Mucosa of descending colon (tissue), 3 donors: ENCODE measurements around the gene ZSWIM6. TPM values are rescaled to one million over a fixed set of nuclear protein-coding genes. Genes with fewer than 3 reads are reported as not detected.

Source experiments
- ATAC-seq: fragments of 200-7000 bp; cut with Tn5 transposase; one replicate; pipeline ENCODE4 v1.9.1; 2020; ENCODE audit warnings: mild to moderate bottlenecking, moderate library complexity
- DNase-seq, 3 donors: peaks; one replicate each; pipeline ENCODE4 v3.0.0-alpha.2; 2020
- H3K36me3 ChIP-seq: fragments of 200-600 bp; one replicate; pipeline ENCODE4 v1.8.0; 2021; ENCODE audit warnings: low read depth, mild to moderate bottlenecking
- H3K4me1 ChIP-seq: fragments of 200-600 bp; one replicate; pipeline ENCODE4 v1.8.0; 2021; ENCODE audit warnings: low read depth, mild to moderate bottlenecking
- H3K4me3 ChIP-seq: fragments of 200-600 bp; one replicate; pipeline ENCODE4 v1.8.0; 2021; ENCODE audit warnings: mild to moderate bottlenecking
- H3K9me3 ChIP-seq: fragments of 200-600 bp; one replicate; pipeline ENCODE4 v1.8.0; 2021; ENCODE audit warnings: mild to moderate bottlenecking
- CTCF ChIP-seq: fragments of 200-600 bp; IDR thresholded peaks from one replicate; pipeline ENCODE4 v1.8.0; 2022; ENCODE audit warnings: antibody characterized with exemption, mild to moderate bottlenecking
- intact Hi-C, 2 donors: fragments of 100-400 bp; cut with DNase I in 1 of 2; cut with micrococcal nuclease in 1 of 2; formaldehyde crosslinking; loops; one replicate each; pipeline versions ENCODE4 v1.11.0 to v1.11.1; 2022; cut with DNase I, micrococcal nuclease
- total RNA-seq, 3 donors: library from RNA; stranded (reverse); fragmentation: NEBNext Ultra II Directional in 2 of 3; extraction: Animal tissue kit (Norgen Biotek cat#: 25700) in 2 of 3; gene quantifications; one replicate each; pipeline versions ENCODE4 v1.2.1 to v1.2.4, GENCODE V29; 2021 to 2023
- donor health status: DM: no; HTN: no; CAD: no; lungs with moderate emphysema.
- donor health status: DM: no; HTN: no; CAD: no.
- donor health status: DM: no; HTN: yes; CAD: no.

ZSWIM6 gene
- total RNA-seq, 3 donors from 2014 or later = 26.2 to 39.4 (median 27.8) TPM

GRCh38 chr5:61293873-61294272 is 38.2 kb upstream of the ZSWIM6 start:
- ATAC-seq = no peak
- H3K4me3 ChIP-seq = no peak overlapping the region
- no peak for TF ChIP-seq CTCF
- intact Hi-C loops = no loop called here
- no peaks in the 10 kb centered on the region for H3K36me3 ChIP-seq
- DNase-seq = no peak
- H3K9me3 ChIP-seq = no peaks in the 10 kb centered on the region
- H3K4me1 ChIP-seq = peaks cover 30% of the 10 kb centered on the region

DNA sequence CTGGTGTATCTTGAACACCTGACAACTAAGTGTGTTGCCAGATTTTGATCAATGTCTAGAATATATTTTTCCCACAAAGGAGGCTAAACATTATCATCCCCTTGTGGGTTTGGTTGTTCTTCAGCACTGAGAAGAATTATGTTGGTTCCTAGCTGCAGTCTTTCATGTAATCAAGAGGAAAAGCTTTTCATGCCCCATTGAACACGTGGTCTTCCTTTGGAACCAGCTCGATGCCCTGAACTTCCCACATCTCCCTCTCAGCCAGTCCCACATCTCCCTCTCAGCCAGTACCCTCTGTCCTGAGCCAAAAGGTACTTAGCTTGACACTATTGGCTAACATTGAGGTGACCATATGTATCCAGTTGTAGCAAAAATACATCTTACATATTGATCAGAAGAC is 36.7 kb upstream of the ZSWIM6 start:
- intact Hi-C loops = no loop called here
- TF ChIP-seq CTCF = no peak
- ATAC-seq = no peak

DNA sequence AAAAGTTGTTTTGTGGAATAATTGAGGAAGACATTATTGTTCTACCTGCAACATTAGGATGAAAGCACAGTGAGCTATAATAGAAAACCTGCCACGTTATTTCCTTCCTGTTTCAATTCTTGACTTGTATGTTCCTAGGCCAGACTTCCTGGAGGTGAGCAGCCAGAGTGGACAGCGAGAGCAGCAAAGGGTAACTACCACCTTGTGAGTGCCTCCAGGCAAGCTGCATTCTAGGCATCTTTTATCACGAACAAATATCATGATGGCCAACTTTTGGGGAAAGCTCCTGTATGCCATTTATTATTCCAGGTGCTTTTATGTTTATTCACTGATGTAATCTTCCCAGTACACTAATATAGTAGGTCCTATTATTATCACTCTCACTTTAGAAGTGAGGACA is 34.0 kb upstream of the ZSWIM6 start:
- intact Hi-C loops = no loop called here
- H3K36me3 ChIP-seq = no peaks in the 10 kb centered on the region
- H3K9me3 ChIP-seq = no peaks in the 10 kb centered on the region
- DNase-seq (no peak), ATAC-seq (no peak)
- H3K4me3 ChIP-seq = no peak overlapping the region
- no peak for TF ChIP-seq CTCF
- peaks cover 21% of the 10 kb centered on the region for H3K4me1 ChIP-seq

More for the DNA sequence above, 36.7 kb upstream of the ZSWIM6 start:
- Histone ChIP-seq H3K9me3 (no peaks in the 10 kb centered on the region), H3K4me3 (no peak overlapping the region), H3K4me1 (peaks cover 25% of the 10 kb centered on the region), H3K36me3 (no peaks in the 10 kb centered on the region)
- DNase-seq = no peak

DNA sequence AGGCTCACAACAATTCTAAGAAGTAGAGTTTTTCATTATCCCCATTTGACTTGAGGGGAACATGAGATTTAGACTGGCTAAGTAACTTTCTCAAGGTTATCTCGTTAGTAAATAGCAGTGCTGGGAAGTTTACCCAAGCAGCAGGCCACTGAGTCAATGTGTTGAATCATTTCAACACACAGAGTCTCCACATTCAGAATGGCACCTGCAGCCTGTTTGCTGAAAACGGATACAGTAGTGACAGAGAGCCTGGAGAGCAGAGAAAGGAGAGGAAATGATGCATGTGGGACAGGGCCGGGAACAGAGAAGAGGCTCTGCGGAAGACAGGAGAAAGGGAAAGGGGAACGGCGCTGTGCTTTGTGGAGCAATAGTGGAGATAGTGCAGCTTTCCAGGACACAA is 33.5 kb upstream of the ZSWIM6 start:
- H3K4me3 ChIP-seq = no peak overlapping the region
- no peak for TF ChIP-seq CTCF
- DNase-seq (no peak), ATAC-seq (no peak)
- H3K4me1 ChIP-seq = peaks cover 17% of the 10 kb centered on the region
- intact Hi-C loops = no loop called here
- H3K36me3 ChIP-seq = no peaks in the 10 kb centered on the region
- H3K9me3 ChIP-seq = no peaks in the 10 kb centered on the region

- ATAC-seq = no peak
- H3K36me3 ChIP-seq = no peaks in the 10 kb centered on the region
- TF ChIP-seq CTCF = no peak
- peaks cover 17% of the 10 kb centered on the region for H3K4me1 ChIP-seq
- intact Hi-C loops = no loop called here
- no peak overlapping the region for H3K4me3 ChIP-seq
- no peaks in the 10 kb centered on the region for H3K9me3 ChIP-seq
- DNase-seq = no peak
Observed at GRCh38 chr5:61299261-61299681, 32.8 kb upstream of the ZSWIM6 start.
